ENCODE results near the gene UBP1.

GRCh38 chr3:33403756-33404155 lies 36.4 kb downstream of the UBP1 start:
- TF ChIP-seq YY1 (IDR thresholded peaks at IDR 0.05; ENCODE audit: insufficient read depth, insufficient read length) (no peak), ZNF274 (IDR thresholded peaks at IDR 0.05; ENCODE audit: low read depth, low read length) (no peak)

Measured in NT2/D1 (cell line).